Measurements from ENCODE around the gene VSIG10L2.
"Not testable (repeated sequence)": the region's sequence is repeated elsewhere in the genome, so short reads cannot be mapped to it uniquely, and the experiment has no call there.

VSIG10L2 gene

DNA sequence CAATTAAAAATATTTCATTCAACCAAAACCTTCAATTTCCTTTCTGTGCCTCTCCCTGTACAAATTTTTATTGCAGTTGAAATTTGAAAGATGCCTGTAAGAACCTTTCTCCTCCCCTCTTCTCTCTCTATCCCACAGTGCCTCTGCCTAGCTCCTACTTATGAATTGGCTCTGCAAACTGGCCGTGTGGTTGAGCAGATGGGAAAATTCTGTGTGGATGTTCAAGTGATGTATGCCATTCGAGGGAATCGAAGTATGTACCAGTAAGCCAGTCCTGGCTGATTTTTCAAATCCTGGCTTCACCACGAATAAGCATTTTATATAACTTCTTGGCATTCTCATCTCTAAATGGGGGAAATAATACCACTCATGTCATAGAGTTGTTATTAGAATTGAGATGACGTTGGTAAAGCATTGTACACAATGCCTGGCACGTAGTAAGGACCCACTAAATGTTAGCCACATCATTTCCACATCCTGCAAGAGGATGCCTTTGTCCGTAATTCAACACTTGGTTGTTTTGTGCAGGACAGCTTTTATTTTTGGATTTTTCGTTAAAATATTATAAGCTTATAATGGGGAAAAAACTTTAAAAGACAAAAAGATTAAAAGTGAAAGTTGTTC lies 35.5 kb upstream of the VSIG10L2 start:
- DNase-seq (ENCODE audit: extremely low read depth, low read depth) = no peak
- TF ChIP-seq, protein P1, sequence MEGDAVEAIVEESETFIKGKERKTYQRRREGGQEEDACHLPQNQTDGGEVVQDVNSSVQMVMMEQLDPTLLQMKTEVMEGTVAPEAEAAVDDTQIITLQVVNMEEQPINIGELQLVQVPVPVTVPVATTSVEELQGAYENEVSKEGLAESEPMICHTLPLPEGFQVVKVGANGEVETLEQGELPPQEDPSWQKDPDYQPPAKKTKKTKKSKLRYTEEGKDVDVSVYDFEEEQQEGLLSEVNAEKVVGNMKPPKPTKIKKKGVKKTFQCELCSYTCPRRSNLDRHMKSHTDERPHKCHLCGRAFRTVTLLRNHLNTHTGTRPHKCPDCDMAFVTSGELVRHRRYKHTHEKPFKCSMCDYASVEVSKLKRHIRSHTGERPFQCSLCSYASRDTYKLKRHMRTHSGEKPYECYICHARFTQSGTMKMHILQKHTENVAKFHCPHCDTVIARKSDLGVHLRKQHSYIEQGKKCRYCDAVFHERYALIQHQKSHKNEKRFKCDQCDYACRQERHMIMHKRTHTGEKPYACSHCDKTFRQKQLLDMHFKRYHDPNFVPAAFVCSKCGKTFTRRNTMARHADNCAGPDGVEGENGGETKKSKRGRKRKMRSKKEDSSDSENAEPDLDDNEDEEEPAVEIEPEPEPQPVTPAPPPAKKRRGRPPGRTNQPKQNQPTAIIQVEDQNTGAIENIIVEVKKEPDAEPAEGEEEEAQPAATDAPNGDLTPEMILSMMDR (IDR thresholded peaks at IDR 0.05; ENCODE audit: low read depth, low read length) = no peak

DNA sequence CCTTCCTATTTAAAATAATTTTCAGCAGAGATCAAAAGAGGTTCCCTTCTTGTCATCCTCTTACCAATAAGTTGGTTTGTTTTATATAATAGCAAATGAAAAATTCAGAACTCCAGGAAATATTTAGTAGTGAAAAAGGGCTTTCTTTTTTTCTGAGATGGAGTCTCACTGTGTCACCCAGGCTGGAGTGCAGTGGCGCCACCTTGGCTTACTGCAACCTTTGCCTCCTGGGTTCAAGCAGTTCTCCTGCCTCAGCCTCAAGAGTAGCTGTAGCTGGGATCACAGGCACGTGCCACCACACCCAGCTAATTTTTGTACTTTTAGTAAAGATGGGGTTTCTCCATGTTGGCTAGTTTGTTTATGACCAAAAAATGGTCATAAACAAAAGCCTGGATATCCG lies 31.2 kb upstream of the VSIG10L2 start:
- DNase-seq (ENCODE audit: extremely low read depth, low read depth) = not testable (repeated sequence)

DNA sequence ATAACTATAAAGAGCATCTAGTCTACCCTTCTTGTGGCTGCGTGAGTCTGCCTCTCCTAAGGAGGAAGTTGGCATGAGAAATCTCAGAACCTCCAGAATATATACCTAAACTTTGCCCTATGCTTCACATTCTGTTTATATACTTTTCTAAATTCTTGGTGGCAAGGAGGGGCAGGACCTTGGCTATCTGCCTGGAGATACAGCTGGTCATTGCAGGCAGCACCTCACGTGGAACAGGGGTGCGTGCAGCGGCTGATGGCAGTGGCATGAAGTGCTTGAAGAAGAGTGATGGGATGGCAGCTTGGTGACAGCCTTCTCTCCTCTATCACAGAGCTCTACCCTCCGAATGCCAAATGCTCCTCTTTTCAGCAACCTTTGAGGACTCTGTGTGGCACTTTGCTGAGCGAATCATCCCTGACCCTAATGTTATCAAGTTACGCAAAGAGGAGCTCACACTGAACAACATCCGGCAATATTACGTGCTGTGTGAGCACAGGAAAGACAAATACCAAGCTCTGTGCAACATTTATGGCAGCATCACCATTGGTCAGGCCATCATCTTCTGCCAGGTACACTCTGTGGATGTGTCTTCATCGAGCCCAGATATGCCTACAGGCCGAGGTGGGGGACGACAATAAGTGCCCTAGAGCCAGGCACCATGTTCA lies 29.0 kb upstream of the VSIG10L2 start:
- TF ChIP-seq, protein P1 (IDR thresholded peaks at IDR 0.05; ENCODE audit: low read depth, low read length) = no peak
- no peak for DNase-seq (ENCODE audit: extremely low read depth, low read depth)

DNA sequence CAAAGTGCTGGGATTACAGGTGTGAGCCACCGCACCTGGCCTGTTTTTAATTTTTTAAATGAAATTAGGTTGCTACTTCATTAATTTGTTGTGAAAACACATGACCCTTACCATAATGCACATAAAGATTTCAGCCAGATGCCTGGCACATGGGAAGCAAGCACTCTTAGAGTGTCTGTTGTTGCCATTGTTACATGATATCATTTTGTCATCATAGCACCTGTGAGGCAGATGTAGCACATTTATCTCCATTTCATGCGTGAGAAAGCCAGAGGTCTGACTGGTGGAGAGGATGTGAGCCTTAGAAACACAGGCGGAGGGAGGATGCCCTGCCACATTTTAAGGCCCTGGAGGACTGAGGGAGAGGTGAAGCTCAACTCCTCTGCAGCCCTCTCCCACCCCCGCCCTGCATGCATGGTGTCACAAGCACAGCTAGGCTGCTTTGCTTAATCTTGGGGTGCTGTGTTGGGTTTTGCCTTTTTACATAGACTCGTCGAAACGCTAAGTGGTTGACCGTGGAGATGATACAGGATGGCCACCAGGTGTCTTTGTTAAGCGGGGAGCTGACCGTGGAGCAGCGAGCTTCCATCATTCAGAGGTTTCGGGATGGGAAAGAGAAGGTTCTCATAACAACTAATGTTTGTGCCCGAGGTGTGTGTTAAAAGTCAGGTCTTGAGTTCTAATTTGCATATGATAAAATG lies 27.6 kb upstream of the VSIG10L2 start:
- no peak for DNase-seq (ENCODE audit: extremely low read depth, low read depth)
- TF ChIP-seq, protein P1 (IDR thresholded peaks at IDR 0.05; ENCODE audit: low read depth, low read length) = no peak

DNA sequence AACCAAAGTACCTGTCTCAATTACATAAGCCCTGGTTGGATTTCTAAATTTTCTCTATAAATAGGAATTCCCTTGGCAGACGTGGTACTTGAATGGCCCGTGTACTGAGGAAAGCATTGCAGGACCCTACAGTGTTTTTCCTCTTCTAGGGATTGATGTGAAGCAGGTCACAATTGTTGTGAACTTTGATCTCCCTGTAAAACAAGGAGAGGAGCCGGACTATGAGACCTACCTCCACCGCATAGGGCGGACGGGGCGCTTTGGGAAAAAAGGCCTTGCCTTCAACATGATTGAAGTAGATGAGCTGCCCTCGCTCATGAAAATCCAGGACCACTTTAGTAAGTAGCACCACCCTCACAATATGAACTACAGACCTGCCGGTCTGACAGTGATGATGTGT lies 24.8 kb upstream of the VSIG10L2 start:
- TF ChIP-seq, protein P1 (IDR thresholded peaks at IDR 0.05; ENCODE audit: low read depth, low read length) = no peak
- DNase-seq (ENCODE audit: extremely low read depth, low read depth) = no peak

DNA sequence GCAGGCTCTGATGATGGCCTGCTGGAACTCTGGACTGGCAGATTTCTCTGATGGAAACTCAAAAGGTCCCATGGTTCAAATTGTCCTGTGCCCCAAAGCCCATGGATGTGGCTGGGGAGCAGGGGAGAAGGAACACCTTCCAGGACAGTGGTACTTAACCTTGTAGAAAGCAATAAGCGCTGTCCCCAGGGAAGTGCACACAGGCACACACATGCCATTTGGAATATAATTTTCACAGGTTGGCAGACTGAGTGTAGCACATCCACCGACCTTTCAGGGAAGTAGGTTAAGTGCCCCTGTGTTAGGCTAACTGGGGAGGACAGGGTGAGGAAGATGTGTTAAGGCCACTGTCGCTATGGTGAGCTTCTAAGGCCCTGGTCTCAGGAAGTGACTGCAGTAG lies 23.7 kb upstream of the VSIG10L2 start:
- DNase-seq (ENCODE audit: extremely low read depth, low read depth) = no peak
- TF ChIP-seq, protein P1 (IDR thresholded peaks at IDR 0.05; ENCODE audit: low read depth, low read length) = no peak

DNA sequence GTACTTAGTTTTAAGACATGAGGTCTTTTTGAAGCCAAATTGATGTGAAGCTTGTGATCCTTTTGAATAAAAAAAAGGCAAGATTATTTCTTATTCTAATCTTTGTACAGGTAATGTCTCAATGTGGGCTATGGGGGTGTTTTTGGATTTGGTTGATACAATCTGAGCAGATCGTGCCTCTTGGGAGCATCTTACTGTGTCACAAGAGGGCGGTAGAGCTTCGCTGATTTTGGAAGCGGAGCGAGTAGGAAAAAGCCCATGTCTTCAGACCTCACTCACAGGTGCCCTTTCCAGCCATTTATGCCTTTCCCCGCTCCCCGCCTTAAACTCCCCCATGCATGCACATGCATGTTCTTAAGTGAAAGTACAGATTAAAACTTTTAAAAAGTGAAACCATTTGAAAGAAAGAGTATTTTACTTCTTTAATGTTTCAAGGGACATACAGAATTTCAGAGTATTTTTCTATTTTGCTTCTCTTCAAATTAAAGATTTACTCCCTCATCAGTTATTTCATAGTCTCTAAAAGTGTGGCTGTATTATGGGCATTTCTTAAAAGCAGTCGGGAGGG lies 22.7 kb upstream of the VSIG10L2 start:
- TF ChIP-seq, protein P1 (IDR thresholded peaks at IDR 0.05; ENCODE audit: low read depth, low read length) = peak; percentile 94
- peak; percentile 30 for DNase-seq (ENCODE audit: extremely low read depth, low read depth)

Measured in AG09319 (cell line).